ENCODE measurements around the gene GADD45GIP1. TPM values are rescaled to one million over a fixed set of nuclear protein-coding genes. Genes with fewer than 3 reads are reported as not detected.
"Not testable (repeated sequence)": the region's sequence is repeated elsewhere in the genome, so short reads cannot be mapped to it uniquely, and the experiment has no call there.

The GADD45GIP1 gene
- total RNA-seq, 1 experiment from 2014 or later = 36.7 TPM

DNA sequence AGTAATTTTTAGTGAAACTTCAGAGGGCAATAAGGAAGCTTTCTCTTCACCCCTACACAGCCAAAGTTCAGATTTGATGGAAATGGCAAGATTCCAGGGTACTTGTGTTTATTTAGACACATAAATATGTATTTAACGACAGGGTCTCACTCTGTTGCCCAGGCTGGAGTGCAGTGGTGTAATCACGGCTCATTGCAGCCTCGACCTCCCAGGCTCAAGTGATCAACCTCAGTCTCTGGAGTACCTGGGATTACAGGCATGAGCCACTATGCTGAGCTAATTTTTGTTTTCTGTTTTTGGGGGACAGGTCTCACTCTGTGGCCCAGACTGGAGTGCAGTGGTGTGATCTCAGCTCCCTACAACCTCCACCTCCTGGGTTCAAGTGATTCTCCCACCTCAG lies 36.0 kb downstream of the GADD45GIP1 start:
- in situ Hi-C loops (cut with HindIII; ENCODE audit: low pct_unique_long_range_greater_than_20kb, low sequenced_read_pairs) (no loop called here), intact Hi-C loops (cut with micrococcal nuclease; ENCODE audit: unreplicated experiment) (no loop called here)
- POLR2A ChIA-PET = no interaction called here

DNA sequence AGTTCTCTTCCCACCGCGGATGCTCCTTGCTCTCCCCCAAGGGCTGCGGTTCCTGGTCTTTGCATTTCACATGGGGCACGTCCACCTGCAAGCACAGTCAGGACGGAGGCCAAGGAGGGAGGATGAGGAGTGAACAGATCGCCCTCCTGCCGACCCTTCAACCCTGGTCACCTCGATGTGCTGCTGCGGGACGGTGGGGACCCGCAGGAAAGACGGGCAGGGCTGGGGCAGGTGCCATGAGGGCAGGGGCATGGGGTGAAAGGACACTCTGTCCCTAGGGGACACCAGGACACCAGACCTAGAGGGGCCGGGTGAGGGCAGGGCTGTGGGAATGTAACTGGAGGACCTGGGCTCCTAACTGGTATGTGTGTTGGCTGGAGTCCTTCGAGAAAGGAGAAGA lies 38.8 kb downstream of the GADD45GIP1 start:
- DNase-seq (ENCODE audit: low read depth, low spot score) = no peak
- CTCF ChIA-PET = no interaction called here
- in situ Hi-C loops (cut with HindIII; ENCODE audit: low pct_unique_long_range_greater_than_20kb, low sequenced_read_pairs) = no loop called here
- Histone ChIP-seq H3K4me1 (ENCODE audit: control insufficient read depth, insufficient read depth, low read length) (no peaks in the 10 kb centered on the region), H3K4me3 (ENCODE audit: low read depth in 2 of 2, low read length in 2 of 2) (no peak overlapping the region), H3K36me3 (ENCODE audit: control insufficient read depth, insufficient read depth, low read length) (0 out of 2 replicates have a peak, but pooled peaks cover 2% of the 10 kb centered on the region), H3K27me3 (ENCODE audit: control insufficient read depth, insufficient read depth, low read length) (no peaks in the 10 kb centered on the region), H3K9me3 (ENCODE audit: control insufficient read depth, insufficient read depth, low read depth, low read length) (no peaks in the 10 kb centered on the region), H3K27ac (ENCODE audit: low read length) (no peak overlapping the region)
- ATAC-seq = no peak
- intact Hi-C loops (cut with micrococcal nuclease; ENCODE audit: unreplicated experiment) = no loop called here
- no TSS peak for BruUV-seq (replicated peaks)
- TF ChIP-seq SIN3A (IDR thresholded peaks at IDR 0.05; ENCODE audit: borderline replicate concordance, insufficient read depth, low read depth, low read length) (no peak), POLR2AphosphoS5 (IDR thresholded peaks at IDR 0.05; ENCODE audit: low read depth, low read length) (no peak), TCF7L2 (IDR thresholded peaks at IDR 0.05; ENCODE audit: low read depth, low read length) (no peak)
- TF ChIP-seq, protein P1, sequence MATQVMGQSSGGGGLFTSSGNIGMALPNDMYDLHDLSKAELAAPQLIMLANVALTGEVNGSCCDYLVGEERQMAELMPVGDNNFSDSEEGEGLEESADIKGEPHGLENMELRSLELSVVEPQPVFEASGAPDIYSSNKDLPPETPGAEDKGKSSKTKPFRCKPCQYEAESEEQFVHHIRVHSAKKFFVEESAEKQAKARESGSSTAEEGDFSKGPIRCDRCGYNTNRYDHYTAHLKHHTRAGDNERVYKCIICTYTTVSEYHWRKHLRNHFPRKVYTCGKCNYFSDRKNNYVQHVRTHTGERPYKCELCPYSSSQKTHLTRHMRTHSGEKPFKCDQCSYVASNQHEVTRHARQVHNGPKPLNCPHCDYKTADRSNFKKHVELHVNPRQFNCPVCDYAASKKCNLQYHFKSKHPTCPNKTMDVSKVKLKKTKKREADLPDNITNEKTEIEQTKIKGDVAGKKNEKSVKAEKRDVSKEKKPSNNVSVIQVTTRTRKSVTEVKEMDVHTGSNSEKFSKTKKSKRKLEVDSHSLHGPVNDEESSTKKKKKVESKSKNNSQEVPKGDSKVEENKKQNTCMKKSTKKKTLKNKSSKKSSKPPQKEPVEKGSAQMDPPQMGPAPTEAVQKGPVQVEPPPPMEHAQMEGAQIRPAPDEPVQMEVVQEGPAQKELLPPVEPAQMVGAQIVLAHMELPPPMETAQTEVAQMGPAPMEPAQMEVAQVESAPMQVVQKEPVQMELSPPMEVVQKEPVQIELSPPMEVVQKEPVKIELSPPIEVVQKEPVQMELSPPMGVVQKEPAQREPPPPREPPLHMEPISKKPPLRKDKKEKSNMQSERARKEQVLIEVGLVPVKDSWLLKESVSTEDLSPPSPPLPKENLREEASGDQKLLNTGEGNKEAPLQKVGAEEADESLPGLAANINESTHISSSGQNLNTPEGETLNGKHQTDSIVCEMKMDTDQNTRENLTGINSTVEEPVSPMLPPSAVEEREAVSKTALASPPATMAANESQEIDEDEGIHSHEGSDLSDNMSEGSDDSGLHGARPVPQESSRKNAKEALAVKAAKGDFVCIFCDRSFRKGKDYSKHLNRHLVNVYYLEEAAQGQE (IDR thresholded peaks at IDR 0.05; ENCODE audit: insufficient read depth in 1 of 2, low read depth in 2 of 2, low read length in 1 of 2) = no peak
- TF ChIP-seq, protein P2, sequence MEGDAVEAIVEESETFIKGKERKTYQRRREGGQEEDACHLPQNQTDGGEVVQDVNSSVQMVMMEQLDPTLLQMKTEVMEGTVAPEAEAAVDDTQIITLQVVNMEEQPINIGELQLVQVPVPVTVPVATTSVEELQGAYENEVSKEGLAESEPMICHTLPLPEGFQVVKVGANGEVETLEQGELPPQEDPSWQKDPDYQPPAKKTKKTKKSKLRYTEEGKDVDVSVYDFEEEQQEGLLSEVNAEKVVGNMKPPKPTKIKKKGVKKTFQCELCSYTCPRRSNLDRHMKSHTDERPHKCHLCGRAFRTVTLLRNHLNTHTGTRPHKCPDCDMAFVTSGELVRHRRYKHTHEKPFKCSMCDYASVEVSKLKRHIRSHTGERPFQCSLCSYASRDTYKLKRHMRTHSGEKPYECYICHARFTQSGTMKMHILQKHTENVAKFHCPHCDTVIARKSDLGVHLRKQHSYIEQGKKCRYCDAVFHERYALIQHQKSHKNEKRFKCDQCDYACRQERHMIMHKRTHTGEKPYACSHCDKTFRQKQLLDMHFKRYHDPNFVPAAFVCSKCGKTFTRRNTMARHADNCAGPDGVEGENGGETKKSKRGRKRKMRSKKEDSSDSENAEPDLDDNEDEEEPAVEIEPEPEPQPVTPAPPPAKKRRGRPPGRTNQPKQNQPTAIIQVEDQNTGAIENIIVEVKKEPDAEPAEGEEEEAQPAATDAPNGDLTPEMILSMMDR (IDR thresholded peaks at IDR 0.05) = no peak
- POLR2A ChIA-PET = no interaction called here

More for the DNA sequence above, 36.0 kb downstream of the GADD45GIP1 start:
- CTCF ChIA-PET = interaction anchor here (0.6 kb wide), 1 partner anchor 44 kb away, joined by 6 read pairs; no protein-coding TSS in a partner anchor
- Histone ChIP-seq H3K4me3 (ENCODE audit: low read depth in 2 of 2, low read length in 2 of 2) (no peak overlapping the region), H3K9me3 (ENCODE audit: control insufficient read depth, insufficient read depth, low read depth, low read length) (no peaks in the 10 kb centered on the region), H3K36me3 (ENCODE audit: control insufficient read depth, insufficient read depth, low read length) (peaks cover 5% of the 10 kb centered on the region; the same call in 1 of the 2 replicates), H3K27ac (ENCODE audit: low read length) (no peak overlapping the region), H3K27me3 (ENCODE audit: control insufficient read depth, insufficient read depth, low read length) (no peaks in the 10 kb centered on the region), H3K4me1 (ENCODE audit: control insufficient read depth, insufficient read depth, low read length) (no peaks in the 10 kb centered on the region)
- DNase-seq (ENCODE audit: low read depth, low spot score) (no peak), ATAC-seq (no peak)
- no TSS peak for BruUV-seq (replicated peaks)
- TF ChIP-seq, protein P1 (IDR thresholded peaks at IDR 0.05; ENCODE audit: insufficient read depth in 1 of 2, low read depth in 2 of 2, low read length in 1 of 2) = no peak
- TF ChIP-seq SIN3A (IDR thresholded peaks at IDR 0.05; ENCODE audit: borderline replicate concordance, insufficient read depth, low read depth, low read length) (no peak), POLR2AphosphoS5 (IDR thresholded peaks at IDR 0.05; ENCODE audit: low read depth, low read length) (no peak), TCF7L2 (IDR thresholded peaks at IDR 0.05; ENCODE audit: low read depth, low read length) (no peak)
- TF ChIP-seq, protein P2 (IDR thresholded peaks at IDR 0.05) = no peak

DNA sequence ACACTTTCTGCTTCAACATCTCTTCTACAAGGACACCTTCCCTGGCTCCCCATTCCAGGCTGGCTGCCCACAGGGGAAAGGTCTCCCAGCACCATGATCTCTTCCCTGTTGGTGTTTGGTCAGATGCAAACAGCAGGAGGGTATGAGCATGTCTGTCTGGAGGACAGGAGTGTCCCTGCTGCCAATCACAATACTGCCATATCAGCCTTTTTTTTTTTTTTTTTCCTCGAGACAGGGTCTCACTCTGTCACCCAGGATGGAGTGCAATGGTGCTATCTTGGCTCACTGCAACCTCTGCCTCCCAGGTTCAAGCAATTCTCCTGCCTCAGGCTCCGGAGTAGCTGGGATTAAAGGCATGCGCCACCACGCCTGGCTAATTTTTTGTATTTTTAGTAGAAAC lies 41.2 kb downstream of the GADD45GIP1 start:
- BruUV-seq (replicated peaks); CTCF ChIA-PET; H3K9me3 ChIP-seq (ENCODE audit: control insufficient read depth, insufficient read depth, low read depth, low read length); H3K4me3 ChIP-seq (ENCODE audit: low read depth in 2 of 2, low read length in 2 of 2); in situ Hi-C loops (cut with HindIII; ENCODE audit: low pct_unique_long_range_greater_than_20kb, low sequenced_read_pairs); H3K4me1 ChIP-seq (ENCODE audit: control insufficient read depth, insufficient read depth, low read length); ATAC-seq; intact Hi-C loops (cut with micrococcal nuclease; ENCODE audit: unreplicated experiment); H3K36me3 ChIP-seq (ENCODE audit: control insufficient read depth, insufficient read depth, low read length); H3K27ac ChIP-seq (ENCODE audit: low read length); H3K27me3 ChIP-seq (ENCODE audit: control insufficient read depth, insufficient read depth, low read length); POLR2A ChIA-PET; DNase-seq (ENCODE audit: low read depth, low spot score): not testable (repeated sequence)

Data from Panc1 (cell line).